Spleen (tissue), 11 donors: ENCODE data around the gene FBXO48. TPM values are rescaled to one million over a fixed set of nuclear protein-coding genes. Genes with fewer than 3 reads are reported as not detected.
"Not testable (repeated sequence)": the region's sequence is repeated elsewhere in the genome, so short reads cannot be mapped to it uniquely, and the experiment has no call there.

Experiments used
- DNase-seq: peaks from one replicate; pipeline ENCODE4 v3.0.0-alpha.2; 2020
- H3K27ac ChIP-seq, 8 donors: fragments of 200-600 bp; sonication (generic) in 7 of 8; 1 replicate in 4 of 8; 2 replicates in 4 of 8; pipeline versions ENCODE4 v1.5.0 to v1.8.0; 2016 to 2021; ENCODE audit warnings: inconsistent platforms in 4 of 8, mild to moderate bottlenecking in 4 of 8, moderate library complexity in 1 of 8
- H3K27me3 ChIP-seq, 7 donors: fragments of 200-600 bp; sonication (generic) in 6 of 7; replicated peaks in 1 of 7; 1 replicate in 4 of 7; 2 replicates in 3 of 7; pipeline versions ENCODE4 v1.5.0 to v1.8.0; 2016 to 2021; ENCODE audit warnings: inconsistent platforms in 3 of 7, mild to moderate bottlenecking in 1 of 7
- H3K36me3 ChIP-seq, 6 donors: fragments of 200-600 bp; sonication (generic) in 5 of 6; 1 replicate in 4 of 6; 2 replicates in 2 of 6; pipeline versions ENCODE4 v1.5.0 to v1.8.0; 2016 to 2021; ENCODE audit warnings: inconsistent platforms in 2 of 6
- H3K4me1 ChIP-seq, 6 donors: fragments of 200-600 bp; sonication (generic) in 5 of 6; 1 replicate in 3 of 6; 2 replicates in 3 of 6; pipeline versions ENCODE4 v1.5.0 to v1.8.0; 2016 to 2021; ENCODE audit warnings: inconsistent platforms in 3 of 6
- H3K4me3 ChIP-seq, 8 donors: fragments of 200-600 bp; sonication (generic) in 7 of 8; 1 replicate in 4 of 8; 2 replicates in 4 of 8; pipeline versions ENCODE4 v1.5.0 to v1.8.0; 2016 to 2021; ENCODE audit warnings: inconsistent platforms in 4 of 8, mild to moderate bottlenecking in 4 of 8, moderate library complexity in 2 of 8
- H3K9me3 ChIP-seq, 8 donors: fragments of 200-600 bp; sonication (generic) in 7 of 8; 1 replicate in 4 of 8; 2 replicates in 4 of 8; pipeline versions ENCODE4 v1.5.0 to v1.8.0; 2016 to 2021; ENCODE audit warnings: inconsistent platforms in 4 of 8
- CTCF ChIP-seq, 11 experiments: fragments of 200-600 bp in 7 of 11; fragments of 450-650 bp in 4 of 11; sonication (generic) in 4 of 11; IDR thresholded peaks in 8 of 11; conservative IDR thresholded peaks in 3 of 11; 1 replicate in 7 of 11; 2 replicates in 4 of 11; pipeline versions ENCODE4 v1.4.0 to v1.8.0; 2016 to 2021; ENCODE audit warnings: antibody characterized with exemption in 11 of 11, inconsistent platforms in 4 of 11, mild to moderate bottlenecking in 1 of 11
- POLR2A ChIP-seq, 3 donors: fragments of 450-650 bp; IDR thresholded peaks; one replicate each; pipeline ENCODE4 v1.5.1; 2017; ENCODE audit warnings: antibody characterized with exemption in 3 of 3, mild to moderate bottlenecking in 1 of 3
- POLR2AphosphoS5 ChIP-seq, 3 donors: sonication (generic); formaldehyde crosslinking; IDR thresholded peaks; one replicate each; pipeline ENCODE4 v1.5.1; 2017; ENCODE audit warnings: antibody characterized with exemption in 3 of 3
- WGBS, 5 donors: extraction: QIAGEN DNeasy Blood & Tissue Kit in 3 of 5; methylation state at CpG; one replicate each; pipeline versions ENCODE4 v1.1.5 to v1.1.7; 2013 to 2018; 5-methylcytosine and 5-hydroxymethylcytosine counted together
- intact Hi-C: fragments of 100-400 bp; cut with DNase I; formaldehyde crosslinking; loops from one replicate; pipeline ENCODE4 v1.15.0; 2023; ENCODE audit warnings: low total_unique reads
- polyA plus RNA-seq, 3 donors: library from polyadenylated mRNA; stranded (reverse); fragments of 200-250 nt; gene quantifications; one replicate each; pipeline ENCODE4 v1.2.1, GENCODE V29; 2013
- total RNA-seq, 7 donors: library from RNA; depleted of rRNA in 3 of 7; stranded (reverse); fragments of >200 nt in 3 of 7; fragmentation: NEBNext Ultra II Directional in 4 of 7; extraction: Animal tissue kit (Norgen Biotek cat#: 25700) in 4 of 7; gene quantifications; one replicate each; pipeline versions ENCODE4 v1.1.0 to v1.2.1, GENCODE V29; 2016 to 2021
- donor health status: healthy with polysubstance abuse.
- donor health status: DM: no; HTN: no; CAD: no; lungs with moderate emphysema.
- donor health status: DM: no; HTN: no; CAD: no.
- donor health status: Bipolar disorder and iron deficiency.
- donor health status: healthy.
- donor health status: DM: no; HTN: no; CAD: no.
- donor health status: DM: yes; HTN: yes; CAD: no.

FBXO48 gene
- total and polyA plus RNA-seq, 10 donors, result 0.72 to 2.6 (median 1.7) TPM

- DNase-seq, result no peak
- no peaks in the 10 kb centered on the region for H3K36me3 ChIP-seq
- no peak overlapping the region for H3K4me3 ChIP-seq
- 93 to 100% (median 98%) methylated on average over 1 of the region's 1 CpG for WGBS, 5 donors
- H3K4me1 ChIP-seq, result peaks cover 0 to 8% (median 1%) of the 10 kb centered on the region in 6 donors
- H3K27ac ChIP-seq, result no peak overlapping the region
- H3K9me3 ChIP-seq, result peaks cover 0 to under 1% (median 0%) of the 10 kb centered on the region in 8 donors
- intact Hi-C loops, result no loop called here
- TF ChIP-seq CTCF (IDR thresholded peaks at IDR 0.05 in 8 of 11, conservative IDR thresholded peaks at IDR 0.05 in 3 of 11), result no peak
- no peak for TF ChIP-seq POLR2AphosphoS5 (IDR thresholded peaks at IDR 0.05)
- TF ChIP-seq POLR2A (IDR thresholded peaks at IDR 0.05), result no peak
- H3K27me3 ChIP-seq, result no peaks in the 10 kb centered on the region
Observed at GRCh38 chr2:68489282-68489681, 22.2 kb upstream of the FBXO48 start.

GRCh38 chr2:68488605-68489004, 21.5 kb upstream of the FBXO48 start:
- WGBS, 5 donors, result 92 to 100% (median 96%) methylated on average over 1 of the region's 1 CpG
- DNase-seq, H3K27me3 ChIP-seq, H3K9me3 ChIP-seq, H3K27ac ChIP-seq, H3K36me3 ChIP-seq, H3K4me3 ChIP-seq, H3K4me1 ChIP-seq, intact Hi-C loops: not testable (repeated sequence)

GRCh38 chr2:68487773-68488355, 20.8 kb upstream of the FBXO48 start:
- WGBS, 5 donors, result 42 to 57% (median 46%) methylated on average over 3 of the region's 3 CpGs

GRCh38 chr2:68483011-68483410, 15.9 kb upstream of the FBXO48 start:
- intact Hi-C loops, result no loop called here
- no peaks in the 10 kb centered on the region for H3K36me3 ChIP-seq
- 86 to 99% (median 95%) methylated on average over 3 of the region's 3 CpGs for WGBS, 5 donors
- no peak overlapping the region for H3K27ac ChIP-seq
- H3K4me1 ChIP-seq, result peaks cover 0 to 4% (median under 1%) of the 10 kb centered on the region in 6 donors
- H3K9me3 ChIP-seq, result no peaks in the 10 kb centered on the region
- H3K4me3 ChIP-seq, result no peak overlapping the region
- H3K27me3 ChIP-seq, result no peaks in the 10 kb centered on the region
- TF ChIP-seq CTCF (IDR thresholded peaks at IDR 0.05 in 8 of 11, conservative IDR thresholded peaks at IDR 0.05 in 3 of 11) (no peak), POLR2AphosphoS5 (IDR thresholded peaks at IDR 0.05) (no peak), POLR2A (IDR thresholded peaks at IDR 0.05) (no peak)
- no peak for DNase-seq

More at GRCh38 chr2:68487773-68488355, 20.8 kb upstream of the FBXO48 start:
- Histone ChIP-seq H3K4me3 (no peak overlapping the region), H3K27me3 (no peaks in the 10 kb centered on the region), H3K4me1 (peaks cover 0 to 8% (median 1%) of the 10 kb centered on the region in 6 donors), H3K9me3 (no peaks in the 10 kb centered on the region), H3K27ac (no peak overlapping the region), H3K36me3 (no peaks in the 10 kb centered on the region)
- intact Hi-C loops, result no loop called here
- DNase-seq, result no peak
- TF ChIP-seq CTCF (IDR thresholded peaks at IDR 0.05 in 8 of 11, conservative IDR thresholded peaks at IDR 0.05 in 3 of 11) (peak; percentile 20 to 66 (median 51)), POLR2AphosphoS5 (IDR thresholded peaks at IDR 0.05) (no peak), POLR2A (IDR thresholded peaks at IDR 0.05) (no peak)
